Retinal pigment epithelial cell (primary cell): ENCODE data around the gene MGAT5.

Experiments used
- DNase-seq: peaks from one replicate; pipeline ENCODE4 v3.0.0-alpha.2; 2010; ENCODE audit warnings: low read depth
- H3K4me3 ChIP-seq: 2 replicates; pipeline ENCODE4 v1.5.1; 2011; ENCODE audit warnings: mild to moderate bottlenecking, low read length, control low read depth, moderate library complexity
- CTCF ChIP-seq: conservative IDR thresholded peaks from 2 replicates; pipeline ENCODE4 v1.5.1; 2011; ENCODE audit warnings: low read depth, low read length, control low read depth, inconsistent platforms

MGAT5 gene

GRCh38 chr2:134453973-134454372 lies 200.1 kb downstream of the MGAT5 start:
- no peak for DNase-seq
- TF ChIP-seq CTCF = no peak
- H3K4me3 ChIP-seq = no peak overlapping the region

- DNase-seq = no peak
- no peak for TF ChIP-seq CTCF
- H3K4me3 ChIP-seq = no peak overlapping the region
These were observed 200.6 kb downstream of the MGAT5 start for GRCh38 chr2:134454426-134454825.

GRCh38 chr2:134454931-134455330 lies 201.1 kb downstream of the MGAT5 start:
- no peak for DNase-seq
- no peak for TF ChIP-seq CTCF
- H3K4me3 ChIP-seq = no peak overlapping the region

- DNase-seq = no peak
- TF ChIP-seq CTCF = no peak
These were observed 201.6 kb downstream of the MGAT5 start for GRCh38 chr2:134455426-134455825.

GRCh38 chr2:134457353-134457752 lies 203.5 kb downstream of the MGAT5 start:
- H3K4me3 ChIP-seq = no peak overlapping the region
- no peak for TF ChIP-seq CTCF
- no peak for DNase-seq

More at GRCh38 chr2:134455426-134455825, 201.6 kb downstream of the MGAT5 start:
- no peak overlapping the region for H3K4me3 ChIP-seq

GRCh38 chr2:134457765-134458472 lies 204.0 kb downstream of the MGAT5 start:
- H3K4me3 ChIP-seq = no peak overlapping the region
- DNase-seq = no peak
- TF ChIP-seq CTCF = no peak

- no peak for DNase-seq
- TF ChIP-seq CTCF = no peak
- H3K4me3 ChIP-seq = no peak overlapping the region
These were observed 204.6 kb downstream of the MGAT5 start for GRCh38 chr2:134458473-134458853.
